Medulla oblongata (tissue), 1 donor: Measurements from ENCODE around the gene ST3GAL4.

Source experiments
- DNase-seq: peaks from one replicate; pipeline ENCODE4 v3.0.0-alpha.2; 2015; ENCODE audit errors: extremely low spot score

Gene ST3GAL4

GRCh38 chr11:126422446-126422845 lies 67.0 kb downstream of the ST3GAL4 start:
- no peak for DNase-seq

- DNase-seq = no peak
Measured at GRCh38 chr11:126423154-126423553, 67.7 kb downstream of the ST3GAL4 start.

GRCh38 chr11:126423743-126424142 lies 68.3 kb downstream of the ST3GAL4 start:
- DNase-seq = no peak

- no peak for DNase-seq
Measured at GRCh38 chr11:126424471-126425039, 69.1 kb downstream of the ST3GAL4 start.

GRCh38 chr11:126426106-126426505 lies 70.6 kb downstream of the ST3GAL4 start:
- no peak for DNase-seq

- no peak for DNase-seq
Measured at GRCh38 chr11:126426820-126427749, 71.6 kb downstream of the ST3GAL4 start.

GRCh38 chr11:126430581-126431335 lies 75.3 kb downstream of the ST3GAL4 start:
- no peak for DNase-seq

GRCh38 chr11:126431401-126432064 lies 76.0 kb downstream of the ST3GAL4 start:
- no peak for DNase-seq

GRCh38 chr11:126432065-126432461 lies 76.6 kb downstream of the ST3GAL4 start:
- no peak for DNase-seq

GRCh38 chr11:126432525-126432924 lies 77.0 kb downstream of the ST3GAL4 start:
- no peak for DNase-seq

GRCh38 chr11:126433244-126433846 lies 77.9 kb downstream of the ST3GAL4 start:
- DNase-seq = no peak

- DNase-seq = no peak
Measured at GRCh38 chr11:126433989-126434949, 78.8 kb downstream of the ST3GAL4 start.

GRCh38 chr11:126434950-126435335 lies 79.5 kb downstream of the ST3GAL4 start:
- no peak for DNase-seq

GRCh38 chr11:126436209-126436755 lies 80.8 kb downstream of the ST3GAL4 start:
- no peak for DNase-seq

- DNase-seq = no peak
Measured at GRCh38 chr11:126437731-126438130, 82.2 kb downstream of the ST3GAL4 start.

- DNase-seq = no peak
Measured at GRCh38 chr11:126438272-126438671, 82.8 kb downstream of the ST3GAL4 start.

- DNase-seq = no peak
Measured at GRCh38 chr11:126438691-126439090, 83.2 kb downstream of the ST3GAL4 start.

- DNase-seq = no peak
Measured at GRCh38 chr11:126440276-126440675, 84.8 kb downstream of the ST3GAL4 start.

- peak; percentile 81 for DNase-seq
Measured at GRCh38 chr11:126440792-126441514, 85.5 kb downstream of the ST3GAL4 start.
